Astrocyte of the cerebellum (primary cell): ENCODE measurements around the gene RAPGEF4.

Source experiments
- DNase-seq: peaks from one replicate; pipeline ENCODE4 v3.0.0-alpha.2; 2011; ENCODE audit warnings: low read depth
- H3K4me3 ChIP-seq: 2 replicates; pipeline ENCODE4 v1.5.1; 2011; ENCODE audit warnings: mild to moderate bottlenecking, low read depth, low read length, moderate library complexity
- CTCF ChIP-seq: IDR thresholded peaks from 2 replicates; pipeline ENCODE4 v1.5.1; 2012; ENCODE audit warnings: low read length, low read depth, moderate library complexity, mild to moderate bottlenecking; ENCODE audit errors: missing control alignments
- in situ Hi-C: cut with HindIII; loops from 2 replicates; pipeline ENCODE4 v1.10.0; 2017; ENCODE audit warnings: low sequenced_read_pairs

The RAPGEF4 gene

GRCh38 chr2:172702451-172702850, 33.2 kb upstream of the RAPGEF4 start:
- DNase-seq: no peak
- in situ Hi-C loops: no loop called here
- TF ChIP-seq CTCF: no peak
- H3K4me3 ChIP-seq: no peak overlapping the region

GRCh38 chr2:172704072-172704936, 31.3 kb upstream of the RAPGEF4 start:
- peak; percentile 57 for TF ChIP-seq CTCF
- H3K4me3 ChIP-seq: no peak overlapping the region
- in situ Hi-C loops: no loop called here
- DNase-seq: no peak

- TF ChIP-seq CTCF: no peak
- in situ Hi-C loops: no loop called here
Measured at GRCh38 chr2:172705352-172705751, 30.3 kb upstream of the RAPGEF4 start.

GRCh38 chr2:172708247-172708646, 27.4 kb upstream of the RAPGEF4 start:
- no peak for DNase-seq
- H3K4me3 ChIP-seq: no peak overlapping the region
- in situ Hi-C loops: no loop called here
- TF ChIP-seq CTCF: no peak

More at GRCh38 chr2:172705352-172705751, 30.3 kb upstream of the RAPGEF4 start:
- no peak overlapping the region for H3K4me3 ChIP-seq
- no peak for DNase-seq

GRCh38 chr2:172709566-172710291, 25.9 kb upstream of the RAPGEF4 start:
- TF ChIP-seq CTCF: no peak
- no peak overlapping the region for H3K4me3 ChIP-seq
- no peak for DNase-seq
- in situ Hi-C loops: no loop called here

GRCh38 chr2:172710584-172711047, 25.0 kb upstream of the RAPGEF4 start:
- DNase-seq: peak; percentile 78
- no peak overlapping the region for H3K4me3 ChIP-seq
- in situ Hi-C loops: no loop called here
- TF ChIP-seq CTCF: peak; percentile 65
